Stimulated activated CD4-positive, alpha-beta T cell treated with anti-CD3 and anti-CD28 coated beads, Interleukin-12 subunit alpha, Interleukin-12 subunit beta, amount 100 ng/mL, for 4 hours (primary cell): ENCODE data around the gene ALG1.
"Not testable (repeated sequence)": the region's sequence is repeated elsewhere in the genome, so short reads cannot be mapped to it uniquely, and the experiment has no call there.

Experiments
- DNase-seq: peaks from one replicate; pipeline ENCODE4 v3.0.0-alpha.2; 2020

ALG1 gene

GRCh38 chr16:5103296-5104032 lies 31.8 kb downstream of the ALG1 start:
- not testable (repeated sequence) for DNase-seq

DNA sequence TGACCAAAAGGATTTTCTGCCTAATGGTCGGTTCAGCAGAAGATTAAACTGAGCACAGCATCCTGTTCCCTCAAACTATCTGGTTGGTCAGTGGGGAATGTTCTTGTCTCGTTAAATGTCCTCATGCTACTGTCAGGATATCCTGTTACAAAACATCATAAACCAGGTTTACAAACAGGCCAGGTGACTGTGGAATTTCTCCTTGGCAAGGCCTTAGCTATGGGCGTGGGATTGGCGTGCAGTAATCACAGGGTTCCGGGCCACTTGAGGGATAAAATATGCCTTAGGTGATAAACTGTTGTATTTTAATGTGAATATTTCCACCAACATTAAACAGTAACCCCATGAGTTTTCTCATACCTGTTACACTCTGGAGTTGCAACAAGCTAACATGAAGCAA lies 33.4 kb downstream of the ALG1 start:
- not testable (repeated sequence) for DNase-seq

DNA sequence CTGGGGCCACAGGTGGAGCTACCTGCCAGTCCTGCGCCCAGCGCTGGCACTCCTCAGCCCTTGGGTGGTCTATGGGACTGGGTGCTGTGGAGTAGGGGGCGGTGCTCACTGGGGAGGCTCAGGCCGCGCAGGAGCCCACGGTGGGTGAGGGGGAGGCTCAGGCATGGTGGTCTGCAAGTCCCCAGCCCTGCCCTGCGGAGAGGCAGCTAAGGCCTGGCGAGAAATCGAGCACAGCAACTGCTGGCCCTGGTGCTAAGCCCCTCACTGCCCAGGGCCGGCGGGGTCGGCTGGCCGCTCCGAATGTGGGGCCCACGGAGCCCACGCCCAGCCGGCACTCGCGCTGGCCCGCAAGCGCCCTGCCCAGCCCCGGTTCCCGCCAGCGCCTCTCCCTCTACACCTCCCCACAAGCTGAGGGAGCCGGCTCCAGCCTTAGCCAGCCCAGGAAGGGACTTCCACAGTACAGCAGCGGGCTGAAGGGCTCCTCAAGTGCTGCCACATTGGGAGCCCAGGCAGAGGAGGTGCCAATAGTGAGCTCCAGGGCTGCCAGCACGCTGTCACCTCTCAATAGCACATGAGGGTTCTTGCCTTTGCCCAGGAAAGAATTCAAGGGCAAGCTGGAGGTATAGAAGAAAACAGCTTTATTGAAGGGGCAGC lies 37.0 kb downstream of the ALG1 start:
- no peak for DNase-seq

DNA sequence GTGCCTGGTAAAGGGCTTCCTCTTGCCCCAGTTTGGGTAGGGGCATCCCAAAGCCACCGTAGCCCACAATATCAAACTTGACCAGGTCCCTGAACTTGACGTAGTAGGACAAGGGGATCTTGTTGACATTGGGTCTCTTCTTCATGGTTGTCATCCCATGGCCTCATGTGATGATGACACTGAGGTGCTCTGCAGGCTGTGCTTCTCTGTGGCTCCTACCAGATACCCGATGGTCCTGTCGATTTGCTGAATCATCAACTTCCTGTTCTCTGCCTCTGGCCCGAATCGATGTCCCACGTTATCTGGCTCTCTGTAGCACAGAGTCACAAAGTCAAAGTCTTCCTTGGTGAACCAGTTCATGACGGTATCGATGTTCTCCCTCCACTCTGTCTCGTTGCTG lies 39.3 kb downstream of the ALG1 start:
- DNase-seq, result not testable (repeated sequence)

DNA sequence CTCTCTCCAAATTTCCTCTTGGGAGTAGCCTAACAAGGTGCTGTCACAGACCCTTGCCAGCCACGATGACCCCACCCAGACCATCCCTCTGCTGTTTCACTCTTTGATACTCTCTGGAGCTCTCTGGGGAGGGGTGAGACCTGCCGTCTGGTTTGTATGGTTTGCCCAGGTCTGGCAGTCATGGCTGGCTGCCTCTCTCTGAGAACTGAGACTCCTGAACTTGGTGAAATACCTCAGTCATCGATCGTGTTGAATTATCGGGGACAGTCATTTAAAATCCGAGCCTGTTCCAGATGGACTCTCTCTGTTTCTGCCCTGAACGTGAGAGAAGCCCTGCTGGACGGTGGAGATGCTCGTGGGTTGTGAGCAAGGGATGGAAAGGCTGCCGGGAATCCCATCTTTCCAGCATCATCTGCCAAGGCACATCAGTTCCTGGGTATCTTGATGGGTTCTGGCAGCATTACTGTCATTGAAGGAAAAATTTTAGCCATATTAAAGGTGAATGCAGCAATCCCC lies 45.2 kb downstream of the ALG1 start:
- DNase-seq, result not testable (repeated sequence)

DNA sequence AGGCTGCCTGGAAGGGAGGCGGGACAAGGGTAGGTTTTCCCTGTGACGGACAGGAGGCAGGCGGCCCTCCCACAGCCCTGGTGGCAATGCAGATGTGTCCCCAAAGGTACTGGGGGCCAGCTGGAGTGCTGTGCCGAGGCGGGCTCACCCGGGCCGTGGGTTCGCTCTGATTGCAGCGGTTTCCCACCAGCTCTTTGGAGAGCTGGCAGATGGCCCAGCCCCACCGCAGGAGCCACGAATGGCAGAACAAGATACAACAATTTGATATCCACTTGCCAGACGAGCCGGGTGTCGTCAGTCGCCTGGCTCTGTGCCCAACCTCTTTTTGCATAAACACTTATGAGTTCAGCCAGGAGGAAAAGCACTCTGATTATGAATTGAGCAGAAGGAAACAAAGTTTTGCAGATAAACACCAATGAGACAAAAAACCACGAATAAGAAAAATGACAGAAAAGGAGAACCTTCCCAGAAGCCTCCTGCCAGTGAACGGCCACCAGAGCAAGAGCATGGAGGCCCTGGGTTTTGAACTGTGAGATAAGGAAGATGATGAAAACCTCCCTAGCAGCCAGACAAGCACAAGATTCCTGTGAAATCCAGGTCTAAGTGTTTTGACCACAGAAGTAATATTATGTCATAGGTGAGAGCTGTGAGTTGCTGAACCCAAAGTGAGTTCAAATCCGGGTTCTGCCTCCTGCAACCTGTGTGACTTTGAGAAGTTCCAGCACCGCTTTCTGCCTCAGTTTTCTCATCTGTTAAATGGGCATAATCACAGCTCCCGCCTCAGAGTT lies 45.9 kb downstream of the ALG1 start:
- DNase-seq, result not testable (repeated sequence)

DNA sequence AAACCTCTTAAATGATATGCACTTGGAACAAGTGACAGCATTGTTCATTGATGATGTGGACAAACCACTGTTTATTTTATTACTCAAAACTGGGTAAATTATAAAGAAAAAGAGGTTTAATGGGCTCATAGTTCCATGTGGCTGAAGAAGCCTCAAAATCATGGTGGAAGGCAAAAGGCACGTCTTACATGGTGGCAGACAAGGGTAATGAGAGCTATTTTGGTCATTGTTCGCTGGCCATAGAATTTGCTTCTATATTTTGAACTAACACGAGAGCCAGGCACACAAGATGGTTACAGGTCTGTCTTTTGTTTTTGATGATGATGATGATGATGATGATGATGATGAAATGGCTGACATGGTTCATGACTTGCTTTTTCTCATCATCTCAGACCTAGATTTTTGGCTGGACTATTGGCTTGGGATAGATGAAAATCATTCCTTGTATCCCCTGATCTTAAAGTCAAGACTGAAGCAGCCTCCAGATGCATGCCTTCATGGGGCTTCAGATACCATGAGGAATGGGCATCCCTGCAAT lies 59.9 kb downstream of the ALG1 start:
- not testable (repeated sequence) for DNase-seq

DNA sequence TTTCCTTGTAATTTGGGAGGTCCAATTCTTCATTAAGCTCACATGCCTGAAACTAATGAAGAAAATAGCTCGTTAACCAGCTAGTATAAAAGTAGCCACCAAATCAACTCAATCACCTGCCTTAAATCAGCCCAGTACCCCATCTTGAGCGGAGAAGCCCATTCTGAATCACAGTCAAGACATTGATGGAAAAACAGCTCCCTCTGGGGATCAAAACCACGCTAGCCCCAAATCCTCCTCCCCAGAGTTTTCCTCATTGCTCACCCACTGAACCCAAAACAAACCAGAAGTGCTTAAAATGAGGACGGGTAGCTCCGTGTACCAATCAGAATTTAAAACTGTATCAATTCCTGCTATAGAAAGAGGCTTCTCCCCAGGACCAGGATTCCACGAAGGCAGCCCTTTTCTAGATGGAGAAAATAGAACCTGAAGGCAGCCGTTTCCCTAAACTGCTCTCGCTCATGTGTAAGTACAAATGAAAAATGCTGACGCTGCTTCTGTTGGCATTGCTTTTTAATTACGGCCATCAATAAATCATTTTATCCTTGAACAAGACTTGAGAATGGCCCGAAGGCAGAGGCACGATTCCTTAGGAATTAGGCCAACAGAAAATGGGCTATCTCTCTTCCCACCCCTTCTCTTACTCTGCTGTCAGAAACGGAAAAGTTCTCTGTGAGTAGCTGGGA lies 61.4 kb downstream of the ALG1 start:
- DNase-seq, result not testable (repeated sequence)

GRCh38 chr16:5134739-5135452 lies 63.3 kb downstream of the ALG1 start:
- not testable (repeated sequence) for DNase-seq
